Effector CD8-positive, alpha-beta T cell (primary cell): Measurements from ENCODE around the gene CRYGA.
"Not testable (repeated sequence)": the region's sequence is repeated elsewhere in the genome, so short reads cannot be mapped to it uniquely, and the experiment has no call there.

Experiments
- DNase-seq: peaks from one replicate; lab custom pipeline; 2025; lab: John Stamatoyannopoulos, UW

Gene CRYGA

DNA sequence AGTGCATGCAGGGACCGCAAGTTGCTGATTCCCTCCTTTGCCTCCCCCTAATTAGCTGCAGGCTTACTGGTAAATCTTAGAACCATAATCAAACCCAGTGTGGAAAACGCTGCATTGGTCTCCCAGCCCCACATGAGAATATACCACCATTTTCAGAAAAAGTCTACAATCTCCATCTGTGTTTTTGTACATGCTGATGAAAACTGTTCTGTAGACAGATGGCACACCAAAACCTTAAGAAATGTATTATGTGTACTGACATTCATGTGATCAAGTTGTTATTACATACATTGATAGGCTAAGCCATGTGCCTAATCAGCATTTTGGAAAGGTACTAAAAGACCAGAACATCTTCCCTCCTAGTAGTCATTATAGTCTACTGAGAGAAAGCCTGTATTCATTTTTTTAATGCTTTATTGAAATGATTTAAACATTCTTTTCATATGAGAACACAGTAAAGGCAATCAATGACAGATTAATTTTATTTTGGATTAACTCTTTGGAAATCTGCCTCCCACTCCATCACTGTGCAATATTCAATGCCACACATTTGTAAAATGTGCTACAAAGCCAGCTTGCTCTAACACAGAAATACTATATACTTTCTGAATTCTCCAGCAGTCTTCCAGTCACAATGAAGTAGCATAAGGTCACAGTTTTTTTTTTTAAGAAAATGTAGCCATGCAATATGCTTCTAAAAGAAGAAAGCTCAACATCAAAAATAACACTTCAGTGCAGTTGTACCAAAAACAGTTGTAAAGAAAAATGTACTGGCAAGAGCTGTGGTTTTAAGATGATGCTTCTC, 1.8 kb upstream of the CRYGA start:
- no peak for DNase-seq

GRCh38 chr2:208156439-208156838, 7.0 kb downstream of the CRYGA start:
- no peak for DNase-seq

DNA sequence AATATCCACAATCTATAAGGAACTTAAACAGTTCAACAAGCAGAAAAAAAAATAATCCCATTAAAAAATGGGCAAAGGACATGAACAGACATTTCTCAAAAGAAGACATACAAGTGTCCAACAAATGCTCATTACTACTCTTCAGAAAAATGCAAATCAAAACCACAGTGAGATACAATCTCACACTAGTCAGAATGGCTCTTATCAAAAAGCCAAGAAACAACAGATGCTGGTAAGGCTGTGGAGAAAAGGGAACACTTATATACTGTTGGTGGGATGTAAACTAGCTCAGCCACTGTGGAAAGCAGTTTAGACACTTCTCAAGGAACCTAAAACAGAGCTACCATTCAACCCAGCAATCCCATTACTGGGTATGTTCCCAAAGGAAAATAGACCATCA, 10.2 kb downstream of the CRYGA start:
- DNase-seq: no peak

- DNase-seq: no peak
Observed at GRCh38 chr2:208150956-208151355, 12.4 kb downstream of the CRYGA start.

- DNase-seq: no peak
Observed at GRCh38 chr2:208150094-208150493, 13.3 kb downstream of the CRYGA start.

DNA sequence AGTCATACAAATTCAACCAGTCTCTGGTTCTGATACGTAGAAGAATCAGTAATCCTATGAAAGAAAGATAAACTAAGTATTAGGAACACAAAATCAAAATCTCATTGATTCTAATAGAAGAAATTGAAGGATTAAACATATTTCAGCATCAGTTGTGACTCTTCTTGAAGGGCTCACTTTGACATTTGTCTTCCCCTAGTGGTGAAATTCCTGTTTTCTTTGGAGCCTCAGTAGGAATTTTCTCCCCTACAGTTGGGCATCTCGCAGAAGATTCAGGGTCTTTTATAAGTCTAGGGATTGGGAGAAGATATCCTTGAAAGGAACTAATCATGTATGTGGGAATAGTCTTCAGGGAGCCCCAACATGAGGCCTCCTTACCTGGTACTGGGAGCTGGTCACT, 14.6 kb downstream of the CRYGA start:
- DNase-seq: no peak

- DNase-seq: no peak
Observed at GRCh38 chr2:208147759-208148158, 15.6 kb downstream of the CRYGA start.

GRCh38 chr2:208147008-208147407, 16.4 kb downstream of the CRYGA start:
- no peak for DNase-seq

GRCh38 chr2:208146006-208146405, 17.4 kb downstream of the CRYGA start, which contains the start of gene CRYGB:
Gene CRYGB (minus strand): TSS chr2:208146158. CDS start chr2:208146120, 38 bp downstream.
- no peak for DNase-seq

DNA sequence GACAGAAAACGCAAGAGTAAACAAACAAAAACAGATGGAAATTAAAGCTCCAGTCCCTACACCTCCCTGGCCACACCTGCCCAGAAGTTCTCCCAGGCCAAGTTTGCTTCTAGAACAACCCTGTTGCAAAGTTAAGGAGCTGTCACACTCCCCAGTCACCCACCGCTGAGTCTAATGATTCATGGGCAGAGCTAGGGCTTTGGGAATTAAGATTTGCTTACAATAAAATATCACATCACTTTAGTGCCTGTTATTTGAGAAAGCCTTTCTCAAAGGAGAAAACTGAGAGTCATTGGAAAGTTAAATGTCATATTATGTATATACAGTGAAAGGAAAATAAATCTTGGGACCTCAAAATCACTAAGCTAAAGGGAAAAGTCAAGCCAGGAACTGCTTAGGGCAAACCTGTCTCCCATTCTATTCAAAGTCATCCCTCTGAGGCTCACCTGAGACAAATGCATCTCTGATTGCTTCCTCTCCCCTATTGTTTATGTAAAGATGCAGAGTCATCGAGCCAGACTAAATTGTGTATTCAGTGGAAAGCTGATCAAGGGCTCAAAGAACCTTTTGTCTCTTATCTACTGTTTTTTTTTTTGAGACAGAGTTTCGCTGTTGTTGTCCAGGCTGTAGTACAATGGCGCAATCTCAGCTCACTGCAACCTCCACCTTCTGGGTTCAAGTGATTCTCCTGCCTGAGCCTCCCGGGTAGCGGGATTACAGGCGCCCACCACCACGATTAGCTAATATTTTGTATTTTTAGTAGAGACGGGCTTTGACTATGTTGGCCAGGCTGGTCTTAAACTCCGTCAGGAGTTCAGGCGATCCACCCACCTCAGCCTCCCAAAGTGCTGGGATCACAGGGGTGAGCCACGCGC, 20.2 kb downstream of the CRYGA start:
- DNase-seq: no peak

DNA sequence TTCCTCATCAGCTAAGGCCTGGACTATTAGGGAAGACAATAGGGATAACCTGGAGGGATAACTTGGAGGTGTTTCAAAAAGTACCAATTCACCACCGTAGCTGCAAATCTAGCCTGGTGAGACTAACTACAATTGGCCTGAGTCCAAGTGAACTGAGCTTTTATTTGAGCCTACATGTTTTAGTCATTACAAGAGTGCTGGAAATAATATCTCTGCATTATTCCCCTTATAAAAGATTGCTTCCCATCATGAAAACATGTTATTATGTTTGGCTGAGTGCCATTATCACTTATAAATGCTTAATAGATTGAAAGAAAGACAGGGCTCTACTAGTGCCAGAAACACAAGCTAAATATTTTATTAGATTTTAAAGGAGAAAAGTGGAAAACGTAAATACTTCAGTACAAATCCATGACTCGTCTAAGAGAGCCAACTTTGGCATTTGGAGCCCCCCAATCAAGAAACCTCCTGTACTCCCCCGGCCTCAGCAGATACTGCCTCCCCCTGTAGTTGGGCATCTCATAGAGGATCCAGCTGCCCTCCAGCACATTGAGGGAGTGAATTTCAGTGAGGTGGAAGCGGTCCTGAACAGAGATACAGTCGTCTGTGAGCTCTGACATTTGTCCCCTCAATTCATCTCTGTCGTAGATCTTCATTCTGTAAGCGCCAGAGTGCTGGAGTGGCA, 21.0 kb downstream of the CRYGA start:
- DNase-seq: no peak

DNA sequence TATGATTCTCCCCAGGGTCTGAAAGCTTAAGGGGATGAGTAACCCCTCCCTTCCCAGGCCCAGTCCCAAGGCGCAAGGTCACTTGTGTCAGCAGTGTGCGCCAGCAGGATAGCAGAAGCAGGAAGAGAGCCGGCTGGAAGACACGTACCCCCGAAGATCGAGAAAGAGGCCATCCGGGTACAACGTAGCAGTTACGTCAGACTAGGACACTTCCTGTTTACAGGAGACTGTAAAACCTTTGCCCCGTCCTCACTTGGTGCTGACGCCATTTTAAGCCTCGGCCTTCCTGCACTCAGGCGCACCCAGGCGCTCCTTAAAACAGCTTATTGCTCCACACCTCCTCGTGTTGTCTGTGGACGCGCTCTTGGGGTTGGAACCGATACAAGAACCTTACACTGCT, 23.9 kb downstream of the CRYGA start:
- no peak for DNase-seq

DNA sequence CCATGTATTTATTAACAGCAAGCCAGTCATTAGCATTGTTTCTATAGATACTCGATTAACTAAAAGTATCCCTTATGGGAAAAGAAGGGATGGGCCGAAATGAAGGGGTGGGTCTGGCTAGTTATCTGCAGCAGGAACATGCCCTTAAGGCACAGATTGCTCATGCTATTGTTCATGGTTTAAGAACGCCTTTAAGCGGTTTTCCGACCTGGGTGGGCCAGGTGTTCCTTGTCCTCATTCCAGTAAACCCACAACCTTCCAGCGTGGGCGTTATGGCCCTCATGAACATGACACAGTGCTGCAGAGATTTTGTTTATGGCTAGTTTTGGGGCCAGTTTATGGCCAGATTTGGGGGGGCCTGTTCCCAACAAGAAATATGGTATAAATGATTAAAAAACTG, 25.1 kb downstream of the CRYGA start:
- not testable (repeated sequence) for DNase-seq

GRCh38 chr2:208136716-208137094, 26.7 kb downstream of the CRYGA start:
- DNase-seq: no peak

GRCh38 chr2:208135794-208136715, 27.3 kb downstream of the CRYGA start:
- DNase-seq: no peak

GRCh38 chr2:208134928-208135586, 28.3 kb downstream of the CRYGA start:
- DNase-seq: no peak

DNA sequence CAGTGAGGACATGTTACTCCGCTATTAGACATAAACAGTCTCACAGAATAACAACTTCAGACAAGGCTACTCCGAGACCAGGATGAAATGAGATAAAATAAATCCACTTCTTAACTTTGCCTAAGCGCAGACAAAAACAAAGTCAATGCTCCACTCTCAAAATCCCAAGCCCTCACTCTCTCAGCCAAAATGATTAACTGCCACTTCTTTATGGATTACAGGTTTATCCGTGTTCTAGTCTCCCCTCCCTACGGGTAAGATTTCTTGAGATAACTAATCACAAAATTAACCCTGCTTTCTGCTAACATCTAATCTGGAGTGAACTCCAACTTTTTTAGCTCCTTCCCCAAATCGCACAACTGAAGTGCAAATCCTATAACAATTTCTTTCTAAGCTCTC, 32.7 kb downstream of the CRYGA start:
- DNase-seq: no peak

DNA sequence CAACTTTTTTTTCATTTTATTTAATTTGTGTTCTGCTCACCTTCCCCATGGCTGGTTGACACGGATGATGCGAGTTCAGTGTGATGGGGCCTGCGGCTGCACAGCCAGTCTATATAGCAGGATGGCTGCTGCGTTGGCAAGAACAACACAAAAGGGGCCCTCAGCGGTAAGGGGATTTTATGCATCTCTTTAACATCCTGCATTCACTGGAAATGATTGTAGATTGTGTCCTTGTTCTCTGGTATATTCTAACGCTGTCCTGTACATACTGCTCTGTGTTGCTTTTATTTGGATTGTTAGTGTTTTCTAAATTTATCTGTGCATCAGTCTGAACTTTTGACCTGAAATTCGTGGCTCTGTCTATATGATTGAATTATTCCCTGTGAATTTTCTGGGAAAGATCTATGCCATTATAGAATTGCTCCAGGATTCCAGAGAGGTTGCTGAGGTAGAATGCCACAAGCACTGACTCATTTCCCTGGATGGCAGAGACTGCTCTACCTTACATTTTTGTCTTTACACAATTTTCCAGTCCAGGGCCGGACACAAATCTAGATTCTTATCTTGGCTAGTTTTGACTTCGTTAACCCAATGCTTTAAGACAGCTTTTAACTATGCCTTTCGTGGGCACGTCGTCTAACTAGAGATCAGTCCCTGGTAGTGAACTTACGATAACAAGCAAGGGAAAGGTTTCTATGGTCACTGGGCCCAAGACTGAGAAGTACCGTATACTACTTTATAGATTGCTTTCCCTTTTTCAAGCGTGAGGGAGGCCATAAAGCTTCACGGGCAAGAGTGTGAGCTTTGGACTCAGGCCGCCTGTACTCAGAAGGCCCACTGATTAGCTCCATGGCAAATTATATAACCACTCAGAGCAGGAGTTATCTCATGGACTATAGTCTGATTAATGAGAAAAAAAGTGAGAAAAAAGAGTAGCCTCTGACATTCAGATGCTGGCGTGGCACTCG, 33.4 kb downstream of the CRYGA start, which contains the start of gene CRYGC:
CRYGC (minus strand) TSS at position 85 of the 968 bp plus-strand sequence; CDS start at position 49, 36 bp downstream.
- DNase-seq: no peak

- DNase-seq: no peak
Observed at GRCh38 chr2:208128136-208128535, 35.3 kb downstream of the CRYGA start.
